ENCODE results near the gene RBBP8NL. TPM values are rescaled to one million over a fixed set of nuclear protein-coding genes. Genes with fewer than 3 reads are reported as not detected.

RBBP8NL gene
- total RNA-seq, 6 experiments from 2014 or later: not detected

GRCh38 chr20:62364911-62365736, 62.2 kb downstream of the RBBP8NL start:
- Mint-ChIP-seq H3K27ac (no peak overlapping the region), H3K27me3 (ENCODE audit: insufficient read depth) (peaks cover 5% of the 10 kb centered on the region), H3K9me3 (no peaks in the 10 kb centered on the region), H3K36me3 (ENCODE audit: low read depth) (no peaks in the 10 kb centered on the region), H3K4me3 (no peak overlapping the region), H3K4me1 (ENCODE audit: low read depth) (peaks cover 11% of the 10 kb centered on the region)
- DNase-seq: no peak
- TF ChIP-seq, protein P1, sequence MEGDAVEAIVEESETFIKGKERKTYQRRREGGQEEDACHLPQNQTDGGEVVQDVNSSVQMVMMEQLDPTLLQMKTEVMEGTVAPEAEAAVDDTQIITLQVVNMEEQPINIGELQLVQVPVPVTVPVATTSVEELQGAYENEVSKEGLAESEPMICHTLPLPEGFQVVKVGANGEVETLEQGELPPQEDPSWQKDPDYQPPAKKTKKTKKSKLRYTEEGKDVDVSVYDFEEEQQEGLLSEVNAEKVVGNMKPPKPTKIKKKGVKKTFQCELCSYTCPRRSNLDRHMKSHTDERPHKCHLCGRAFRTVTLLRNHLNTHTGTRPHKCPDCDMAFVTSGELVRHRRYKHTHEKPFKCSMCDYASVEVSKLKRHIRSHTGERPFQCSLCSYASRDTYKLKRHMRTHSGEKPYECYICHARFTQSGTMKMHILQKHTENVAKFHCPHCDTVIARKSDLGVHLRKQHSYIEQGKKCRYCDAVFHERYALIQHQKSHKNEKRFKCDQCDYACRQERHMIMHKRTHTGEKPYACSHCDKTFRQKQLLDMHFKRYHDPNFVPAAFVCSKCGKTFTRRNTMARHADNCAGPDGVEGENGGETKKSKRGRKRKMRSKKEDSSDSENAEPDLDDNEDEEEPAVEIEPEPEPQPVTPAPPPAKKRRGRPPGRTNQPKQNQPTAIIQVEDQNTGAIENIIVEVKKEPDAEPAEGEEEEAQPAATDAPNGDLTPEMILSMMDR (IDR thresholded peaks at IDR 0.05): no peak

GRCh38 chr20:62363920-62364851, 63.2 kb downstream of the RBBP8NL start:
- H3K9me3 Mint-ChIP-seq: no peaks in the 10 kb centered on the region
- DNase-seq: no peak
- no peak overlapping the region for H3K27ac Mint-ChIP-seq
- H3K36me3 Mint-ChIP-seq (ENCODE audit: low read depth): no peaks in the 10 kb centered on the region
- peaks cover 5% of the 10 kb centered on the region for H3K27me3 Mint-ChIP-seq (ENCODE audit: insufficient read depth)
- H3K4me1 Mint-ChIP-seq (ENCODE audit: low read depth): peaks cover 5% of the 10 kb centered on the region
- no peak overlapping the region for H3K4me3 Mint-ChIP-seq
- TF ChIP-seq, protein P1 (IDR thresholded peaks at IDR 0.05): no peak

- no peak overlapping the region for H3K27ac Mint-ChIP-seq
- no peak overlapping the region for H3K4me3 Mint-ChIP-seq
- peaks cover 2% of the 10 kb centered on the region for H3K27me3 Mint-ChIP-seq (ENCODE audit: insufficient read depth)
- no peaks in the 10 kb centered on the region for H3K9me3 Mint-ChIP-seq
- H3K36me3 Mint-ChIP-seq (ENCODE audit: low read depth): no peaks in the 10 kb centered on the region
- DNase-seq: no peak
- TF ChIP-seq, protein P1 (IDR thresholded peaks at IDR 0.05): no peak; the same call in 1 of the 2 replicates
- H3K4me1 Mint-ChIP-seq (ENCODE audit: low read depth): no peaks in the 10 kb centered on the region
Observed at GRCh38 chr20:62362991-62363919, 64.1 kb downstream of the RBBP8NL start.

- Mint-ChIP-seq H3K27me3 (ENCODE audit: insufficient read depth) (peaks cover 2% of the 10 kb centered on the region; the same call in 1 of the 2 replicates), H3K36me3 (ENCODE audit: low read depth) (no peaks in the 10 kb centered on the region), H3K4me1 (ENCODE audit: low read depth) (no peaks in the 10 kb centered on the region), H3K9me3 (no peaks in the 10 kb centered on the region), H3K4me3 (no peak overlapping the region), H3K27ac (no peak overlapping the region)
- DNase-seq: no peak
- TF ChIP-seq, protein P1 (IDR thresholded peaks at IDR 0.05): no peak
Observed at GRCh38 chr20:62362590-62362940, 64.8 kb downstream of the RBBP8NL start.
